DMS 273 (cell line): ENCODE results near the gene CIAO3.
"Not testable (repeated sequence)": the region's sequence is repeated elsewhere in the genome, so short reads cannot be mapped to it uniquely, and the experiment has no call there.

ENCODE experiments used
- DNase-seq: peaks from one replicate; lab custom pipeline; 2025; ENCODE audit not compliant: unreplicated experiment; lab: John Stamatoyannopoulos, UW

The CIAO3 gene

DNA sequence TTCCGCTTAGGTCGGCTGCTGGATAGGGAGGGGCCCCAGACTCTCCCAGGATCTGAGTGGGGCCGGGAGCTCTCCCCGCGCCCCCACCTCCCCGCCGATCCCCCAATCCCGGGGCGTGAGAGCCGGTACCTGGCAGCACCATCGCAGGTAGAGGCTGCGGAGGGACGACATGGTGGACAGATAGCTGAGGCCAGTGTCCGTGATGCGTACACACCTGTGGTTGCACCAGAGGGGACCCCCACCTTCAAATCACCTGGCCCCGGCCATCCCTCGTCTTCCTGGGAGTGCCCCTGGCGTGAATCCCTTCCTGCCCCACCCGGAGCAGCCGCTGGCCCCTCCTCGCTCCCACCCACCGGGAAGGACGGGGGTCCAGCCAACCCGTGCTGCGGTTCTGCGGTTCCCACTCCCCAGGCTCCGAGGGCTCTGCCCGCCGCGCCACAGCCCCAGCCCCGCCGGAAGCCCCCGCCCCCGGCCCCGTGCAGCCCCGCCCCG, 45.9 kb downstream of the CIAO3 start:
- DNase-seq = no peak

GRCh38 chr16:694187-694862, 46.5 kb downstream of the CIAO3 start:
- DNase-seq = no peak

DNA sequence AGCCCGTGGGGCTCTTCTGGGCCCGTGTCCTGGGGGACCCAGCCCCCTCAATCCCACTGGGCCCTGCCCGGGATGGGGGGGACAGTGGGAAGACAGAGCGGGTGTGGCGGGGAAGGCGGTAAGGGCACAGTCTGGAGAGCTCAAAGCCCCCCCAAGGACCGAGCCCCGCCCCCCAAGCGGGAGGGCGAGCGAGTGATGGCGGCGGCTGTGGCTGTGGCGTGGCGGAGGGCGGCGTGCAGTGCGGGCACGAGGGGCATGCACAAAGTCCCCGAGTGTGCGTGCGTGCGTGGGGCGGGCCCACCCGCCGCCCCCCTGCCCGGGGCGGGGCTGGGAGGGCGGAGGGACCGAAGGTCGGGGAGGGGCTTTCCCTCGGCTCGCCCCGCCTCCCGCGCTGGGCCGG, 47.0 kb downstream of the CIAO3 start:
- no peak for DNase-seq

DNA sequence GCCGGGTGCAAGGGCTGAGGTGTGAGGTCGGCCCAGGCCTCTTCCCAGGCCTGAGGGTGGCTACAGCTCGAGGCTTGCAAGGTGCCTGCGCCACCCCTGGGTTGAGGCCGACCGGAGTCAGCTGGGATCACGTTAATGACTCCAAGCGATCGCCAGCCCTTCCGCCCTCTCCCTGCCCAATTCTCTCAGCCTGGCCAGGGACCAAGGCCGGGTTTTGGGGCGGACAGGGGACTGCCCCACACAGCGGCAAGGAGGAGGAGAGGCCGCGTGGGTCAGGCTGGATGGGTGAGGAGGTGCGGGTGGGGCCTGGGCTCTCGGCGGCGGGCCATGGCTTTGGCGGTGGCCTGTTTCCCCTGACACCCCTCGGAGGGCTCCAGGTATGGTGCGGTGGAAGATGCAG, 47.4 kb downstream of the CIAO3 start:
- DNase-seq = no peak

- DNase-seq = no peak
Measured at GRCh38 chr16:692356-693108, 48.3 kb downstream of the CIAO3 start.

- DNase-seq = not testable (repeated sequence)
Measured at GRCh38 chr16:691242-691641, 49.6 kb downstream of the CIAO3 start.

DNA sequence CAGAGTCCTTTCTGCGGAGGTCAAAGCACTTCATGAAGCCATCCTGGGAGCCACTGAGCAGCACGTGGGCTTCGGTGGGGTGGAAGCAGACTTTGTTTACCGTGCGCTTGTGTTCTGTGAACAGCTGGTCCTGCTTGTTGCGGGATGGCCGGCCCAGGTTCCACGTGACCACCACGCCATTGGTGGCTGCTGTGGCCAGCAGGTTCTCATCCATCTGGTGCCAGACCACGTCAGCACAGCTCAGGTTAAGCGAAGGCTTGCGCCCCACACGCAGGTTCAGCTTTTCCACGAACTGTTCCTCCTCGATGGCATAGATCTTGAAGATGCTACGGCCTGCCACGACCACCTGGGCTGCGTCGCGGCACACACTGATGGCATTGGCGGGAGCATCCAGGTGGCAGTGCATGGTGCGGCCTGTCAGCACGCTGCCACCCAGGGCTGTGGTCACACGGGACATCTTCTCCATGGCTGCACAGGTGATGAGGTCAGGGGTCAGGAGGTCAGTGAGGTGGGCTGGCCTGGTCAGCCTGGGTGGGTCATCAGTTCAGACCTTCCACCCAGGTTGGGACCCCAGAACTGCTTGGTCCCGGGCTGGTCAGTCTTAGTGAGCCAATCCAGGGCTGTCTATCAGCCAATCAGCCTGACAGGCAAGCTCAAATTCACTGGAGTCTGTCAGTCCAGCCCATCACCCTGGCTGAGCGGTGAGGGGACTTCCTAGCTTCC, 51.5 kb downstream of the CIAO3 start:
- no peak for DNase-seq

GRCh38 chr16:687499-687898, 53.3 kb downstream of the CIAO3 start:
- DNase-seq = no peak

DNA sequence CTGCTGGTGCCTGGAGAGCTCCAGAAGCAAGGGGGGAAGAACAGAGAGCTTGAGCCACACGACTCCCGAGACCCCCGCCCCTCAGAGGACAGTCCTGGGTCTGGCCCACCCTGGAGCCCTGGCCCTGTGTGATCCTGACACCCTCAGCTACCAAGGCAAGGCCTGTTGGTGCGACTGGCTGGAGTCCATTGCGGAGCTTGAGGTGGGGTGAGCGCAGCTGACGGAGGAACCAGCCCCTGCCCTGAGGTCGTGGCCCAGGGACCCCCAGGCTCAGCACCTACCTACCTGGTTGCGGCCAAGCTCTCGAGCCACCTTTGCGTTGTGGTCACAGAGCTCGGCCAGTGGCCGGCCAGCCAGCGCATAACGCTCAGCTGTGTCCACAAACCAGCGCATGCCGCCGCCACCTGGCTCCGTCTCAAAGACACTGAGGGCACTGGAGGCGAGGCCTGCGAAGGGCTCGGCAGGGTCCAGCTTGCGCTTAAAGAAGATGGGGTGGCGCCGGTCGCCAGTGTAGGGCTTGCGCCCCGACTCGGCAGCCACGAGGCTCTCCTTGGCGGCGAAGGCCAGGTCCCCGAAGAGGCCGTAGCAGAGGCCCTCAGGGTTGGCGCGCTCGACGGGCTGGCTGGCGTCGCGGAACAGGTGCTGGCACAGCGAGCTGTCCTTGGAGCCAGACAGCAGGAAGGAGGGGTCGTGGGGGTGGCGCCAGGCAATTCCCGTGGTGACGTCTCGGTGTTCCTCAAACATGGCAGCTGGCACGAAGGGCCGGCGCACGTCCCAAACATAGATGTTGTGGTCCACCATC, 54.1 kb downstream of the CIAO3 start:
- no peak for DNase-seq

GRCh38 chr16:685967-686366, 54.8 kb downstream of the CIAO3 start:
- DNase-seq = peak; percentile 59

DNA sequence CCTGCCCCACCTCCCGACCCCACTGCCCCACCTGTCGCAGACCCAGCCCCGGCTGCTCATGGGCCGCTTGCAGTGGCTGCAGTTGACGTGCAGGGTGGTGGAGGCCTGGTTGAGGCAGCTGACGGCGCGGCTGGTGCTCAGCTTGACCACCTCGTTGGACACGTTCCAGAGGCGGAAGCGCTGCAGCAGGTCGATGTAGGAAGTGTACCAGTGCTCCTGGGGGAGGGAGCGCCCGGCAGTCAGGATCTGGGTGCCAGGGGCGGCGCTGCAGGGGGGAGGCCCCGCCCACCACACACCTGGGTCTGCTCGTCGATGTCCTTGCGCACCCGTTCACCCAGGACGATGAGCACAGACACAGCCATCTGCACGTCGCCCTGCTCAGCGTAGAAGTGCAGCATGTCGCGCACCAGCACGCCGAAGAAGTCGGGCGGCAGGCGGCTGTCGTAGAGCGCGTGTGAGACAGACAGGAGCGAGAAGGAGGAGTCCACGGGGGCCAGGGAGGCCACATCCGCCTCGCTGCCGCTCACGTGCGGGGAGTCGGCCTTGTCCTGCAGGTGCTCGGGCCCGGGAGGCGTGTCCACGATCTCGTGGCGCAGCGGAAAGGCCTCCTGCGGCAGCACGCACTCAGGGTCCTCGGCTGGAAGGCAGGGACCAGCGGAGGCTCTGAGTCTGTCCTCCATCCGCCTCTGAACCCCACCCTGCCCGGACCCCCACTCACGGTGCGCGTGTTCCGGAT, 55.7 kb downstream of the CIAO3 start:
- DNase-seq = no peak

- peak; percentile 99 for DNase-seq
Measured at GRCh38 chr16:684071-684794, 56.6 kb downstream of the CIAO3 start, which contains the start of gene JMJD8. TSS of gene JMJD8 (minus strand) at chr16:684334. CDS start at chr16:684319, 15 bp downstream.

- DNase-seq = peak; percentile 67
Measured at GRCh38 chr16:683396-684070, 57.3 kb downstream of the CIAO3 start.

- DNase-seq = no peak
Measured at GRCh38 chr16:682493-683395, 58.1 kb downstream of the CIAO3 start.

DNA sequence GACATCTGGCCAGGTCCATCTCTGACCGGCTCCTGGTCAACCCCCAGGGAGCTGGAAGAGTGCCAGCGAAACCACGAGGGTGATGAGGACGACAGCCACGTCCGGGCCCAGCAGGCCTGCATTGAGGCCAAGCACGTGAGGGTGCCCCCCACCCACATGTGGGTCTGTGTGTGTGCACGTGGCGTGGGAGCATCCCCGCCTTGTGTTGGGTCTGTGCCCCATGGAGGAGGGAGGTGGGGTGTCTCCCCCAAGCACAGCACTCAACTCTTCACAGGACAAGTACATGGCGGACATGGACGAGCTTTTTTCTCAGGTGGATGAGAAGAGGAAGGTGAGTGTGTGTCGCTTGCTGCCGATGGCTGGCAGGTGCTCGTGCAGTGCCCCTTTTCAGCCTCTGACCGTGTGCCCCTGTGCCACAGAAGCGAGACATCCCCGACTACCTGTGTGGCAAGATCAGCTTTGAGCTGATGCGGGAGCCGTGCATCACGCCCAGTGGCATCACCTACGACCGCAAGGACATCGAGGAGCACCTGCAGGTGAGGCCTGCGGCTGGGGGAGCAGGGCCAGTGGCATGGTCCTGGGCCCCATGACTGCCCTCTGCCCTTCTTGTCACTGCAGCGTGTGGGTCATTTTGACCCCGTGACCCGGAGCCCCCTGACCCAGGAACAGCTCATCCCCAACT, 58.9 kb downstream of the CIAO3 start:
- DNase-seq = no peak

- DNase-seq = peak; percentile 81
Measured at GRCh38 chr16:680967-681745, 59.6 kb downstream of the CIAO3 start.

DNA sequence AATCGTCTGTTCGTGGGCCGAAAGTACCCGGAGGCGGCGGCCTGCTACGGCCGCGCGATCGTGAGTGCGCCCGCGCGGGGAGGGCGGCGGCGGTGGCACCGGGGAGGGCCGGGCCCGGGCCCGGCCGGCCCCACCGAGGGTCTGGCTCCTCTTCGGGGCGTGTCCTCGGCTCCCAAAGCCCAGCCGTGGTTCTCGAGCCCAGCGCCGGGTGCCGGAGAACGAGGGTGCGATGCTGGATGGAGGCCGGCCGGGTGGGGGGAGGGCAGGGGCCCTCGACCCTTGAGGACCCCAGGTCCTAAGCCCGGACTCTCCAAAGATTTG, 60.2 kb downstream of the CIAO3 start:
- no peak for DNase-seq
